Caki2 (cell line): ENCODE results near the gene HAUS7. TPM values are rescaled to one million over a fixed set of nuclear protein-coding genes. Genes with fewer than 3 reads are reported as not detected.

Source experiments
- DNase-seq: peaks from one replicate; pipeline ENCODE4 v3.0.0-alpha.2; 2015; ENCODE audit warnings: low read depth
- in situ Hi-C: cut with HindIII; loops from 2 replicates; pipeline ENCODE4 v1.10.0; 2016; ENCODE audit warnings: low sequenced_read_pairs, low pct_unique_long_range_greater_than_20kb, mixed read lengths
- total RNA-seq: library from RNA; depleted of rRNA; stranded (reverse); fragments of >200 nt; shearing (Covaris generic); gene quantifications from 2 replicates; pipeline ENCODE4 v1.2.3, GENCODE V29; 2014; ENCODE audit warnings: low replicate concordance

The HAUS7 gene
- total RNA-seq, 1 experiment from 2014 or later: 55.5 TPM

- DNase-seq: no peak
- in situ Hi-C loops: no loop called here
Observed at GRCh38 chrX:153446636-153446936, 23.8 kb downstream of the HAUS7 start.

GRCh38 chrX:153445856-153446635, 24.3 kb downstream of the HAUS7 start, which contains the start of gene TREX2:
TREX2 (minus strand) TSS chrX:153446056; CDS start chrX:153445430, 626 bp downstream.
- in situ Hi-C loops: no loop called here

GRCh38 chrX:153445106-153445855, 25.1 kb downstream of the HAUS7 start:
- no peak for DNase-seq
- in situ Hi-C loops: no loop called here

More at GRCh38 chrX:153445856-153446635, 24.3 kb downstream of the HAUS7 start, which contains the start of gene TREX2:
- DNase-seq: no peak

GRCh38 chrX:153444333-153445011, 25.9 kb downstream of the HAUS7 start:
- in situ Hi-C loops: no loop called here
- DNase-seq: no peak

GRCh38 chrX:153443476-153444332, 26.7 kb downstream of the HAUS7 start:
- no peak for DNase-seq
- in situ Hi-C loops: no loop called here

GRCh38 chrX:153442463-153442862, 27.9 kb downstream of the HAUS7 start:
- no peak for DNase-seq
- in situ Hi-C loops: no loop called here

GRCh38 chrX:153441981-153442380, 28.4 kb downstream of the HAUS7 start:
- in situ Hi-C loops: no loop called here

GRCh38 chrX:153441296-153441695, 29.1 kb downstream of the HAUS7 start:
- in situ Hi-C loops: no loop called here
- DNase-seq: no peak

More at GRCh38 chrX:153441981-153442380, 28.4 kb downstream of the HAUS7 start:
- DNase-seq: no peak

GRCh38 chrX:153440556-153441135, 29.7 kb downstream of the HAUS7 start:
- in situ Hi-C loops: no loop called here
- DNase-seq: no peak

- DNase-seq: no peak
- in situ Hi-C loops: no loop called here
Observed at GRCh38 chrX:153439977-153440376, 30.4 kb downstream of the HAUS7 start.

- in situ Hi-C loops: no loop called here
- DNase-seq: peak; percentile 25
Observed at GRCh38 chrX:153438532-153438931, 31.8 kb downstream of the HAUS7 start.

- no peak for DNase-seq
- in situ Hi-C loops: no loop called here
Observed at GRCh38 chrX:153435845-153436244, 34.5 kb downstream of the HAUS7 start.

GRCh38 chrX:153434801-153435200, 35.6 kb downstream of the HAUS7 start:
- DNase-seq: peak; percentile 49
- in situ Hi-C loops: no loop called here

- no peak for DNase-seq
- in situ Hi-C loops: no loop called here
Observed at GRCh38 chrX:153433781-153434285, 36.5 kb downstream of the HAUS7 start.

GRCh38 chrX:153433161-153433680, 37.2 kb downstream of the HAUS7 start:
- in situ Hi-C loops: no loop called here
- DNase-seq: no peak

- no peak for DNase-seq
- in situ Hi-C loops: no loop called here
Observed at GRCh38 chrX:153430796-153431195, 39.6 kb downstream of the HAUS7 start.

GRCh38 chrX:153426204-153426603, 44.2 kb downstream of the HAUS7 start:
- no peak for DNase-seq
- in situ Hi-C loops: no loop called here
